WTC11 (cell line): ENCODE measurements around the gene NLGN1.

Experiments used
- CTCF ChIP-seq: fragments of 200-600 bp; IDR thresholded peaks from 2 replicates; pipeline ENCODE4 v1.8.0; 2022; ENCODE audit warnings: antibody characterized with exemption
- ETV6 ChIP-seq: sonication (generic); formaldehyde crosslinking; IDR thresholded peaks from 2 replicates; pipeline ENCODE4 v1.8.1; 2022; ENCODE audit warnings: mild to moderate bottlenecking, missing genetic modification reagents
- IRF2 ChIP-seq: sonication (generic); formaldehyde crosslinking; IDR thresholded peaks from 2 replicates; pipeline ENCODE4 v1.8.0; 2022; ENCODE audit warnings: low read depth, missing genetic modification reagents, borderline replicate concordance
- MXD4 ChIP-seq: fragments of 250-450 bp; sonication (Bioruptor Pico); IDR thresholded peaks from 2 replicates; pipeline ENCODE4 v1.8.0; 2021; ENCODE audit warnings: mild to moderate bottlenecking, moderate library complexity, borderline replicate concordance
- SP1 ChIP-seq: sonication (generic); formaldehyde crosslinking; conservative IDR thresholded peaks from 2 replicates; pipeline ENCODE4 v1.8.1; 2022; ENCODE audit warnings: missing genetic modification reagents
- TF ChIP-seq, protein P1 (sequence below): sonication (generic); formaldehyde crosslinking; IDR thresholded peaks from 2 replicates; pipeline ENCODE4 v1.8.0; 2022; ENCODE audit warnings: missing genetic modification reagents

DNA sequence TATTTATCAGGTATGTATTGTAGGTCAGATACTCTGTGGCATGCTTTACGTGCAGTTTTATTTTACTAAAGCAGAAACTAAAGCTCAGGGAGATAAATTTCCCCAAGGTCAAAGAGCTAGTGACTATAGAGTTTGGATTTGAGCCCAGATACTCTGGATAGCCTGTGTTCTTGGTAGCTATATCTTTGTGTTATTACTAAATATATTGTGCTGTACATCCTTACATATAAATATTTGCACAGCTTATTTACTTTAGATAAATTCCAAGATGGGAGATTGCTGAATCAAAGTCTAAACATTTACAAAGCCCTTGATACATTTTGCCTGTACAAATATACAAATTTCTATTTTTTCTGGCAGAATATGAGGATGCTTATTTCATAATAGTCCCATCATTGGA lies 800.7 kb downstream of the NLGN1 start:
- no peak for TF ChIP-seq CTCF
- no peak for TF ChIP-seq IRF2 (CRISPR knock-in tag)
- TF ChIP-seq, protein P1, sequence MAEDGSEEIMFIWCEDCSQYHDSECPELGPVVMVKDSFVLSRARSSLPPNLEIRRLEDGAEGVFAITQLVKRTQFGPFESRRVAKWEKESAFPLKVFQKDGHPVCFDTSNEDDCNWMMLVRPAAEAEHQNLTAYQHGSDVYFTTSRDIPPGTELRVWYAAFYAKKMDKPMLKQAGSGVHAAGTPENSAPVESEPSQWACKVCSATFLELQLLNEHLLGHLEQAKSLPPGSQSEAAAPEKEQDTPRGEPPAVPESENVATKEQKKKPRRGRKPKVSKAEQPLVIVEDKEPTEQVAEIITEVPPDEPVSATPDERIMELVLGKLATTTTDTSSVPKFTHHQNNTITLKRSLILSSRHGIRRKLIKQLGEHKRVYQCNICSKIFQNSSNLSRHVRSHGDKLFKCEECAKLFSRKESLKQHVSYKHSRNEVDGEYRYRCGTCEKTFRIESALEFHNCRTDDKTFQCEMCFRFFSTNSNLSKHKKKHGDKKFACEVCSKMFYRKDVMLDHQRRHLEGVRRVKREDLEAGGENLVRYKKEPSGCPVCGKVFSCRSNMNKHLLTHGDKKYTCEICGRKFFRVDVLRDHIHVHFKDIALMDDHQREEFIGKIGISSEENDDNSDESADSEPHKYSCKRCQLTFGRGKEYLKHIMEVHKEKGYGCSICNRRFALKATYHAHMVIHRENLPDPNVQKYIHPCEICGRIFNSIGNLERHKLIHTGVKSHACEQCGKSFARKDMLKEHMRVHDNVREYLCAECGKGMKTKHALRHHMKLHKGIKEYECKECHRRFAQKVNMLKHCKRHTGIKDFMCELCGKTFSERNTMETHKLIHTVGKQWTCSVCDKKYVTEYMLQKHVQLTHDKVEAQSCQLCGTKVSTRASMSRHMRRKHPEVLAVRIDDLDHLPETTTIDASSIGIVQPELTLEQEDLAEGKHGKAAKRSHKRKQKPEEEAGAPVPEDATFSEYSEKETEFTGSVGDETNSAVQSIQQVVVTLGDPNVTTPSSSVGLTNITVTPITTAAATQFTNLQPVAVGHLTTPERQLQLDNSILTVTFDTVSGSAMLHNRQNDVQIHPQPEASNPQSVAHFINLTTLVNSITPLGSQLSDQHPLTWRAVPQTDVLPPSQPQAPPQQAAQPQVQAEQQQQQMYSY, result no peak
- no peak for TF ChIP-seq ETV6
- TF ChIP-seq MXD4, result no peak
- TF ChIP-seq SP1 (CRISPR knock-in tag), result no peak
